Eye (tissue), 1 donor: ENCODE results near the gene REEP1.

Experiments
- DNase-seq: peaks from one replicate; pipeline ENCODE4 v3.0.0-alpha.2; 2015

REEP1 gene

DNA sequence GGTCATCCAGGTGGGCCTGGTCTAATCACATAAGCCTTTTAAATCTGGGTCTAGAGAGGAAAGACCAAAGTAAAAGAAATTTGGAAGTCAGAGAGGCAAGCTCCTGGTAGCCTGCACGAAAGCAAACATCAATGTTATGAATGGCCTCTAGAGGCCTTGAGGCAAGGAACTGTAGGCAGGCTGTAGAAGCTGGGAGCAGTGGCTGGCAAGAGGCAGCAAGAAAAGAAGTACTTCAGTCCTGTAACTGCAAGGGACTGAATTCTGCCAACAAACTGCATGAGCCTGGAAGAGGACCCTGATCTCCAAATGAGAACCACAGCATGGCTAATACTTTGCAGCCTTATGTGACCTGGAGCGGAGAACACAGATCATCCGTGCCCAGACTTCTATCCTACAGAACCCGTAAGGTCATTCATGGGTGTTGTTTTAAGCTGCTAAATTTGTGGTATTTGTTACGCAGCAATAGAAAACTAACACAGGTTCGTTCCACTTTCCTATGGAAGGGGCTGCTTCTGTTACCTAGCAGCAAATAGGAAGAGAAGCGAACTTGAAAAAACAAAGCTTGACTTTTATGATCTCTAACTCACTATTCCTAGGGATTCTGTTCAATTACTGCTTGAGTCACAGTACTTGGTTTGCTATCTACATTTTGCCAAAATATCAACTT, 143.4 kb downstream of the REEP1 start:
- no peak for DNase-seq

DNA sequence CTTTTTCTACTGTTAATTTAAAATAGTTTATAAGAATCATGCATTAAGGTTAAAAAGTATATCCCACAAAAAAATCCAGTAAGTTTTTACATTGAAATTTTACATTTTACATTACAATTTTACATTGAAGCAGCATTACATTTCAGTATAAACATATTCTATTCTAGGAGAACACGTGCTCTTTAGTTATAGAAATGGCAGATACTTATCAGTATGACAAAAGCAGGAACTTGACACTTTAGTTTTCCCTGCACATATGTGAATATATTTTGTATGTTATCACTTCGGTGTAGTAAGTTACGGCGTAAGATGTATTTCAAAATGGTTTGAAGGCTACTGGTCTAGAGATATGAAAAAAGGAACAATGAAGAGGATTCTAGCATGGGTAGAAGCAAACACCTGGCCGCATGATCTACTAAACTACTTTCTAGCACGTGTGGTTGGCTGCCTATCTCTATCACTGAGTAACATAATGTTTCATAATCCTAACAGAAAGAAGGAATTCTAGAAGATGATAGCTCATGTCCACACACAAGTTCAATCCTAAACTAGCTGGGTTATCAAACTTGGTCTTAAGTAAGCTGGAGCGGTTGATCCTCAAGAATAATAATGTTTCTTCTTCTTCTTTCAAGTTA, 147.5 kb downstream of the REEP1 start:
- DNase-seq = no peak

DNA sequence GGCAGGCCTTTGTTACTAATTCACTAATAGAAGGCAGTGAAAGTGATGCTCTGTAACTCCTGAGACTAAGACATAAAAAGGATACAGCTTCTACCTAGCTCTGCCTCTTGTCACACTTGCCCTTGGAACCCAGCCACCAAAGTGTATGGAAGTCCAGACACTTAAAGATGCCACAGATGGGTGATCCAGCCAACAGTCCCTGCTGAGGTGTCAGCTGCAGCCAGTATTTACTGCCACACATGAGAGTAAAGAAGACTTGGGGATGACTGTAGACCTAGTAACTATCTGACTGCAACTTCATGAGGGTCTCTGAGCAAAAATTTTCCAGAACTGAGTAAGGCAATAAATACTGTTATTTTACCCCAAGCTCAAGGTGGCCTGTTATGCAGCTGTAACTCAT, 151.0 kb downstream of the REEP1 start:
- no peak for DNase-seq

DNA sequence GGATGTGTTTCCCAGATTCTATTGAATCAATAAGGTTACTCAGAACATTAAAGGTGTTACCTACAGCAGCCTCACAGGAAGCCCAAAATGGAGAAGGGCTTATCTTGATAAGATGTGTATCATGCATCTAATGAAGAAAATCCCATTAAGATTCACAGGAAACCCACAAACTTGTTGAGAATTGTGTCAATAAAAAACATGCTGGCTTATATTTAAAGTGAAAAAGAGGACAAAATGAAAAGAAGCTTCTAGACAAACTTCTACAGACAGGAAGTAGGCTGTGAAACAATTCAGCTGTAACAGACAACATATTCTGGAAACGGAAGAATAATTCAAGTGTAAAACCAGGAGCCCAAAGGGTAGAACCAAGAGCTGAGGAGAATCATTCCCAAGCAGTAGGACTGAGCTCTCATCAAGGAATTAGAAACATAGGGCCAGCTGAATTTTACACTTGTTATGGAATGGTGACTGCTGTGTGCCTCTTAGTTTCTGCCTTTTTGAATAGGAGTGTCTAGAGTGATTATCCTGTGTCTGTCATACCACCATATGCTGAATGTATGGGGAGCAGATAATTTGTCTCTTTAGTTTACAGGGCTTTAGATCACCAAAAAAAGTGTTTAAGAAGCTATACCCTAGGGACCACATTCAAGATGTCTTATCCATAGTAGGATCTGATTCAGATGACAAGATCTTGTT, 151.8 kb downstream of the REEP1 start:
- no peak for DNase-seq

DNA sequence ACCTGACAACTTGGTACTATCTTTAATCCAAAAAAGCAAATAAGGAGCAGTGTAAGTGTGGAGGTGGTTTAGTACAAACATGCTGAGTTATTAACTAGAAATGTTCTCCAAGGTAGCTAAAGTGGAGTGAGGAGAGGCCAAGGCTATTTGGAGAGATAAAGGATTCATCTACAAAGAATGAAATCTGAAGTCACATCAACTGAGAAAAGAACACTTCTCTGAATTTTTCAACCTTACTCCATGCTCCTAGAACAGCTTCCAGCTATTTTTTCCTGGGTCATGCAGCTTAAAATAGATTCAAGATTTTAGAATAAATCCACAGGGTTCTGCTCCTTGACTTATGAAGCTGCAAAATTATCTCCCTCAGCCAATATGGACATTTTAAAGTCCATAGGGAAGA, 160.8 kb downstream of the REEP1 start:
- no peak for DNase-seq

DNA sequence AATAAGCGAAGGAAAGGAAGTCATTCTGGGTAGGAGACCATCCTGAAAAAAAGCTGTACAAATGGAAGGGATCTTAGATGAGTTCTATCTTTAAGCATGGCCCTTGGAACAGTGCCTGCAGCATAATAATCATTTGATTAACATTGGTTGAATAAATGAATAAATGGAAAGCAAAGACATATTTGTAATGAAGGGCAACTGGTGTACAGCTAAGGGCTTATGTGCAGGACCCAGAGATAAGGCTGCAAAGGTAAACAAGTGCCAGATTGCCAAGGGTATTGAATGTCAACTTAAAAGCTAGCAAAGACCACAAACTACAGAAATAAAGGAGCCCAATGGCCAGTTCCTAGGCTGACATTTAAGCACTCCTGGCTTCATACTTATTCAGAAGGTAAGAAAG, 161.6 kb downstream of the REEP1 start:
- no peak for DNase-seq

DNA sequence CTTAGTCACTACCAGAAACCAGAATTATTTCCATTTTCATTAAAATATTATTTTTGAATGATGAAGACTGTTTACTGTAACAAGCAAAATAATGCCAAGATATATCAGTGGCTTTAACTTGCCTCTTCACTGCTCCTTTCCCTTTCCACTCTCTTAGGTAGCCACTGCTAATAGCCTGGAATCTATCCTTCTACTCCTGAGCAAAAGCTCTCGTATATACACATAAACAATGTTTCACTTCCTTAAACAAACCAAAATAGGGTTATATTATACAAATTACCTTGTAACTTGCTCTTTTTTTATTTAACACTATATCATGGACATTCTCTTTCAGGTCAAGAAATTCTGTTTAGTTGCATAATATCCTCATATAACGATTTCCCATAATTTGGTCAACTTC, 163.0 kb downstream of the REEP1 start:
- DNase-seq = no peak

DNA sequence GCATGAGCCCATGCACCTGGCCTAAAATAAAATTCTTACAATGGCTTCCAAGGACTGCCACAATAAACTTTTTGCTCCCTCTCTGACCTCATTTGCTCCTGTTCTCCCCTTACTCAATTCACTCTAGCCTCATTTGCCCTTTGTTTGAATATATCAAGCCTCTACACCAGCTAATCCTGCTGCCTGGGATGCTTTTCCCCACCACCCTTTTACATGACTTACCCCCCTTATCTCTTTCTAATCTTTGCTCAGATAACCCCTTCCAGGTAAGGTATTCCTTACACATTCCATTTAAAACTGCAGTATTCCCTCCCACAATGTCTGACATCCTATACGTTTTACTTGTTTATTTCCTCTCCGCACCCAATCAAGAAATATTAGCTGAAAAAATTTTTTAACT, 164.8 kb downstream of the REEP1 start:
- DNase-seq = no peak

DNA sequence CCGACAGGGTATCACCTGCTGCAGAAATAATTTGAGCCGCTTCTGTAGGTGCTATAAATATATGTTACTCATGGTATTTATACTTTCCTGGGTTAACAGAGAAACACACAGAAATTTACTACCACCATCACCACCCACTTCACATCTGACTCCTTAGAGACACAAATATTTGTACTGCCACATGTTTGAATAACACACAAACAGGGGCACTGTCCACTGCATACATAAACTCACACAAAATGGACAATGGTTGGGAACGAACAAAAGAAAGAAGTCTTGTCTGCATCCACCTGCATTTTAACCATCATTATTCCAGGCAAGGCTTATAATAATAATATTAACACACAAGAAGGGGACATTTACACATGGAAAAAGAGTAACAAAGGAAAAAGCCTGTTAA, 166.1 kb downstream of the REEP1 start:
- no peak for DNase-seq

DNA sequence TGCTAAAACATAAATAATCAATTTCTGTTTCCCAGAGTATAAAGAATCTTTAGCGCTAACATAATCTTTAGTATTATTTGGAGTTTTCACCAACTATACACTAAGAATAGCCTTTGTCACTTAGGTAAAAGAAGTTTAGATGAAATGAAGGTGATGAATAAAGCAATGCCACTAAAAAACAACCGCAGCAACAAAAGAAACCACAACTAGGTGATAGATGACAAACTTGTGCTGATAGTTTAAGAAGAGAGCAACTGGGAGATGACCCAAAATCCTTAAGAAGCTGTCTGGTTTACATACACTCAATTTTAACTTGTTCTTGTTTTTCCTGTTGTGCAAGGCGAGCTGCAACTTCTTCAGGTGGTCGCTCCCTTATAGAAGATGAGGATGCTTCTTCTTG, 167.0 kb downstream of the REEP1 start:
- no peak for DNase-seq
